Measurements from ENCODE around the gene KRT28. TPM values are rescaled to one million over a fixed set of nuclear protein-coding genes. Genes with fewer than 3 reads are reported as not detected.

KRT28 gene
- total RNA-seq, 1 experiment from 2014 or later: not detected

DNA sequence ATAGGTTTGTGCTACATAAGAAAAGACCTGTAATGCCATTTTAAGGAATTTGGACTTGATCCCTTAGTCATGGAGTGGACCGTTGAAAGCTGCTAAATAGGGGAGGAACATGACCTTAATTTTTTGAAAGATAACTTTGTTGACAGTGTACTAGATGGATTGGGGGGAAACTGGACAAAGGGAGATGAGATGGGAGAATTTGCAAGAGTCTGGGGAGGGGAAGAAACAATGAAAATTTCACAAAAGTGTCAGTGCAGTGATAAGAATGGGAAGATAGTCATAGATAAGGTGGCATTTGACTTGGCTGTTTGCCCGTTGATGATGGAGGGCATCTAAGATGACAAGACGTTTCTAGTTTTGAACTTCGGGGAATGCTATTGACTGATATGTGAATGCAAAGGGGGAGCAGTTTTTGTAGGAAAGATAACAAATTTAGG, 44.9 kb upstream of the KRT28 start:
- CTCF ChIA-PET: no interaction called here
- H3K4me3 ChIP-seq (ENCODE audit: low read depth in 2 of 2, low read length in 2 of 2): no peak overlapping the region
- DNase-seq (ENCODE audit: low read depth, low spot score): no peak
- in situ Hi-C loops (cut with HindIII; ENCODE audit: low pct_unique_long_range_greater_than_20kb, low sequenced_read_pairs): no loop called here
- no TSS peak for BruUV-seq (replicated peaks)
- ATAC-seq: no peak
- intact Hi-C loops (cut with micrococcal nuclease; ENCODE audit: unreplicated experiment): no loop called here
- H3K27ac ChIP-seq (ENCODE audit: low read length): no peak overlapping the region
- no peaks in the 10 kb centered on the region for H3K36me3 ChIP-seq (ENCODE audit: control insufficient read depth, insufficient read depth, low read length)
- TF ChIP-seq, protein P1, sequence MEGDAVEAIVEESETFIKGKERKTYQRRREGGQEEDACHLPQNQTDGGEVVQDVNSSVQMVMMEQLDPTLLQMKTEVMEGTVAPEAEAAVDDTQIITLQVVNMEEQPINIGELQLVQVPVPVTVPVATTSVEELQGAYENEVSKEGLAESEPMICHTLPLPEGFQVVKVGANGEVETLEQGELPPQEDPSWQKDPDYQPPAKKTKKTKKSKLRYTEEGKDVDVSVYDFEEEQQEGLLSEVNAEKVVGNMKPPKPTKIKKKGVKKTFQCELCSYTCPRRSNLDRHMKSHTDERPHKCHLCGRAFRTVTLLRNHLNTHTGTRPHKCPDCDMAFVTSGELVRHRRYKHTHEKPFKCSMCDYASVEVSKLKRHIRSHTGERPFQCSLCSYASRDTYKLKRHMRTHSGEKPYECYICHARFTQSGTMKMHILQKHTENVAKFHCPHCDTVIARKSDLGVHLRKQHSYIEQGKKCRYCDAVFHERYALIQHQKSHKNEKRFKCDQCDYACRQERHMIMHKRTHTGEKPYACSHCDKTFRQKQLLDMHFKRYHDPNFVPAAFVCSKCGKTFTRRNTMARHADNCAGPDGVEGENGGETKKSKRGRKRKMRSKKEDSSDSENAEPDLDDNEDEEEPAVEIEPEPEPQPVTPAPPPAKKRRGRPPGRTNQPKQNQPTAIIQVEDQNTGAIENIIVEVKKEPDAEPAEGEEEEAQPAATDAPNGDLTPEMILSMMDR (IDR thresholded peaks at IDR 0.05): no peak
- TF ChIP-seq SIN3A (IDR thresholded peaks at IDR 0.05; ENCODE audit: borderline replicate concordance, insufficient read depth, low read depth, low read length) (no peak), TCF7L2 (IDR thresholded peaks at IDR 0.05; ENCODE audit: low read depth, low read length) (no peak), REST (IDR thresholded peaks at IDR 0.05; ENCODE audit: insufficient read depth in 1 of 2, low read depth in 2 of 2, low read length in 1 of 2) (no peak), POLR2AphosphoS5 (IDR thresholded peaks at IDR 0.05; ENCODE audit: low read depth, low read length) (no peak)
- POLR2A ChIA-PET: no interaction called here
- H3K9me3 ChIP-seq (ENCODE audit: control insufficient read depth, insufficient read depth, low read depth, low read length): no peaks in the 10 kb centered on the region
- no peaks in the 10 kb centered on the region for H3K4me1 ChIP-seq (ENCODE audit: control insufficient read depth, insufficient read depth, low read length)
- peaks cover 3% of the 10 kb centered on the region; the same call in 1 of the 2 replicates for H3K27me3 ChIP-seq (ENCODE audit: control insufficient read depth, insufficient read depth, low read length)

- TF ChIP-seq POLR2AphosphoS5 (IDR thresholded peaks at IDR 0.05; ENCODE audit: low read depth, low read length): no peak
- TF ChIP-seq REST (IDR thresholded peaks at IDR 0.05; ENCODE audit: insufficient read depth in 1 of 2, low read depth in 2 of 2, low read length in 1 of 2): no peak
- no peak for TF ChIP-seq TCF7L2 (IDR thresholded peaks at IDR 0.05; ENCODE audit: low read depth, low read length)
- TF ChIP-seq, protein P1 (IDR thresholded peaks at IDR 0.05): no peak
- no peaks in the 10 kb centered on the region for H3K9me3 ChIP-seq (ENCODE audit: control insufficient read depth, insufficient read depth, low read depth, low read length)
- ChIA-PET POLR2A (no interaction called here), CTCF (no interaction called here)
- DNase-seq (ENCODE audit: low read depth, low spot score) (no peak), ATAC-seq (no peak)
- intact Hi-C loops (cut with micrococcal nuclease; ENCODE audit: unreplicated experiment) (no loop called here), in situ Hi-C loops (cut with HindIII; ENCODE audit: low pct_unique_long_range_greater_than_20kb, low sequenced_read_pairs) (no loop called here)
- H3K4me1 ChIP-seq (ENCODE audit: control insufficient read depth, insufficient read depth, low read length): no peaks in the 10 kb centered on the region
- H3K36me3 ChIP-seq (ENCODE audit: control insufficient read depth, insufficient read depth, low read length): no peaks in the 10 kb centered on the region
- H3K27ac ChIP-seq (ENCODE audit: low read length): no peak overlapping the region
- no peak overlapping the region for H3K4me3 ChIP-seq (ENCODE audit: low read depth in 2 of 2, low read length in 2 of 2)
- H3K27me3 ChIP-seq (ENCODE audit: control insufficient read depth, insufficient read depth, low read length): peaks cover 3% of the 10 kb centered on the region; the same call in 1 of the 2 replicates
- no TSS peak for BruUV-seq (replicated peaks)
Measured at GRCh38 chr17:40843242-40843641, 43.5 kb upstream of the KRT28 start.

All from Panc1 (cell line).